ENCODE measurements around the gene PAPSS2.

Gene PAPSS2

DNA sequence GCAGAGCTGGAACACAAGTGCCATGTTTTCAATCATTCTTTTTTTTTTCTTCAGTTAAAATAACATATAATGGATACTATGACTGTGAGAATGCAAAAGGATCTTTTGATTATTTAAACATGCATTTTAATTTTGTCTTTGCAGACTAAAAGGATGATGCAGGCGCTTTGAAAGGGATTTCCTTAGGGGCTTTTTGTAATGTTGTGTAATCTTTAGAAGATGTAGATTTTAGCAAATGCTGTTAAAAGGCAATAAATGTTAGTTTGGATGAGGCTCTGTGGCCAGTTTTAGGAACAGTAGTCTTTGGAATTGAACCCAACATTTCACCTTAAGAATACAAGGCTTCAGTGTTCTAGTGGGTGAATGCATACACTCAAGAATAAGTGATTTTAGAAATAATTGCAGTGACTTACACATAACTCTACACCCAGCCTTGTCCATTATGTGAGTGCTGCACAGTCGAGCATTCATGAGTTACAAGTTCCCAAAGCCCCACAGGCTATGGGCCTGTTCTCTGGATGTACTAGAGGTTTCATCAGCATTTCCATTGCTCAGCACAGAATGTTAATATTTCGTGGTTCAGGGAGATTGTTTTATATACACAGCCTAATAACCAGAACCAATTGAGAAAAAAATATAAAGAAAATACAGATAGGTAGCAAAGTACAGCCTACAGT, 11.6 kb downstream of the PAPSS2 start:
- no peak for DNase-seq (ENCODE audit: low spot score)

DNA sequence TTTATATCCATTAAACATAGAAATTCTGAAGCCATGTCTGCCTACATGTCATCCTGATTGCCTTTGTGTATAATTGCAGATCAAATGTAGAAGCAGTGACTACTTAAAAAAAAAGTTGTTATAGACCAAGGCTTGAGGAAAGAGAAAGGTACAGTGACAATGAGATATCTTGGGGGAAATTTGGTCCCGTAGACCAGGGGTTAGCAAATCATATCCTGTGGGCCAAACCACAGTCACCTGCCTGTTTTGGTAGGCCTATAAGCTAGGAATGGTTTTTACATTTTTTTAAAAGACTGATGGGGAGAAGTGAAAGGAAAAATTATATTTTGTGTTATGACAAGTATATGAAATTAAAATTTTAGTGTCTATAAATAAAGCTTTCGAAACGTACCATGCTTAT, 12.9 kb downstream of the PAPSS2 start:
- DNase-seq (ENCODE audit: low spot score) = no peak

DNA sequence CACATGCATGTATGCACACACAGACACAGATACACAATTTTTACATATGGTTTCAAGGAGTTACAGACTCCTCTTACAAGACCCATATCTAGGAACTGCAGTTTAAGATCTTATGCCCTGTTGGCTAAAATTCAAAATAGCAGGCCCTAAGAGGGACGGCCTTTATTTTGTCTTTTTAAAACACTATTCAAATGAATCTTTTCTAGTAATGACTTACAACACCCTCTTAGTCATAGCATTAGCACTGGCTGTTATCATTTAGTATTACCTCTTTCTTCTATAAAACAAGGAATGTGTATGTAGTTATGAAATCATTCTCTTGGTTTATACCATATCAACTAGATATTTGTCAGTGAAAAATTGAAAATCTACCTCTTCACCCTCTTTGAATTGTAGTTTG, 15.3 kb downstream of the PAPSS2 start:
- no peak for DNase-seq (ENCODE audit: low spot score)

GRCh38 chr10:87675396-87676376, 16.0 kb downstream of the PAPSS2 start:
- no peak for DNase-seq (ENCODE audit: low spot score)

DNA sequence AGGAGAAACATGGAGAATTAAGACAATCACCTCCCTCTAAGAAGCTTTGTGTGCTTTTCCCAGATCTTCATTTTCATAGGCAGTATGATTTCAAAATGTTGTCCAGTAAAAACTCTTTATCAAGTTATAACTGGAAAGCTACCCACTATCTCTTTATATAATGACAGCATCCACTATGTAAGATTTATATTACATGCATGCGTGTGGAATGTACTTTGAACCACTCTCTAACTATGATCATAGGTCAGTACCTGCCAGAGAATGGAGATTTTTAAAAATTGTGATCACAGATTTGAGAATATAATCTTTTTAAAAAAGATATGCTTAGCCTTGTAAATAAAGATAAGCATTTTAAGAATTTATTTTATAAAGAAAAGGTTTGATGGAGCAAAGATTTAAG, 17.9 kb downstream of the PAPSS2 start:
- no peak for DNase-seq (ENCODE audit: low spot score)

DNA sequence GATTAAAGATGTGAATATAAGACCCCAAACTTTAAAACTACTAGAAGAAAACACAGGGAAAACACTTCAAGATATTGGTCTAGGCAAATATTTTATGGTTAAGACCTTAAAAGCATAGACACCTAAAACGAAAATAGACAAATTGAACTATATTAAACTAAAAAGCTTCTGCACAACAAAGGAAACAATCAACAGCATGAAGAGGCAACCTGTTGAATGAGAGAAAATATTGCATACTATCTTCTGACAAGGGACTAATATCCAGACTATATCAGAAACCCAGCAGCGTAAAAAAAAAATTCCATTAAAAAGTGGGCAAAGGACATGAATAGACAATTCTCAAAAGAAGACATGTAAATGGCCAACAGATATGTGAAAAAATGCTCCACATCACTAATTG, 18.6 kb downstream of the PAPSS2 start:
- no peak for DNase-seq (ENCODE audit: low spot score)

- no peak for DNase-seq (ENCODE audit: low spot score)
These were observed 23.7 kb downstream of the PAPSS2 start for GRCh38 chr10:87683356-87683755.

- no peak for DNase-seq (ENCODE audit: low spot score)
These were observed 24.4 kb downstream of the PAPSS2 start for GRCh38 chr10:87684001-87684638.

GRCh38 chr10:87685832-87686574, 26.3 kb downstream of the PAPSS2 start:
- DNase-seq (ENCODE audit: low spot score) = no peak

- DNase-seq (ENCODE audit: low spot score) = no peak
These were observed 31.9 kb downstream of the PAPSS2 start for GRCh38 chr10:87691506-87692070.

DNA sequence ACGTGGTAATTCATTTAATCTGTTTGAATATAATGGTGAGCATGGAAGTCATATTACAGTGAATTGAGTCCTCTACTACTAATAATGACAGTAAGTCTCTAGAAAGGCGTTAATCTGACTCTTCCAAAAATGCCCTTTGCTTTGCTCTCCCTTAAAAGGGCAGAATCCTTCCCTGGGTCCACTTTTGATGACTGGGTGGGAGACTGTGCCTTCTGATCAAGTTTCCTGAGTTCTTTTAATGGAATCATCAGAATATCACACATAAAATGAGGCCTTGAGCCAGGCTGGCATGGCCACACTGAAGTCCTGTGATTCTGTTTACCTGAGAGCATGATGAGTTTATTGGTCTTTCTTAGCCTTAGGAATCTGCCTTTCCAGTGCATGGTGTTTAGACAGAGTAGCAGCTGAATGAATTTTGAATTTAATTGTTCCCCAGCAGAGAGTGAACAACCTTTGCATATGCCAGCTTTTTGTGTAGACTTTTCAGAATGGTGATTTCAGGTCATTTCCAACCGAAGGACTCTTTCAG, 33.3 kb downstream of the PAPSS2 start:
- DNase-seq (ENCODE audit: low spot score) = no peak

- no peak for DNase-seq (ENCODE audit: low spot score)
These were observed 34.5 kb downstream of the PAPSS2 start for GRCh38 chr10:87694011-87694794.

DNA sequence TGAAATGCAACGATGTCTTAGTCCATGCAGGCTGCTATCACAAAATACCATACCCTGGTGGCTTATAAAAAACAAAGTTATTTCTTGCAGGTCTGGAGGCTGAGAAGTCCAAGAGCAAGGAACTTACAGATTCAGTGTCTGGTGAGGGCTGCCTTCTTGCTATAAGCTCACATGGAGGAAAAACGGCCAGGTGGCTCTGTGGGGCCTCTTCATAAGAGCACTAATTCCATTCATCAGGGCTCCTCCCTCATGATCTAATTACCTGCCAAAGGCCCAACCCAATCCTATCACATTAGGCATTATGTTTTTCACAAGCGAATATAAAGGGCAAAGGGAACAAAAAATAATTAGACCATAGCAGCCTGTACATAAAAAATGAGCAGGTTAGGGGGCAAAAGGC, 35.4 kb downstream of the PAPSS2 start:
- DNase-seq (ENCODE audit: low spot score) = no peak

DNA sequence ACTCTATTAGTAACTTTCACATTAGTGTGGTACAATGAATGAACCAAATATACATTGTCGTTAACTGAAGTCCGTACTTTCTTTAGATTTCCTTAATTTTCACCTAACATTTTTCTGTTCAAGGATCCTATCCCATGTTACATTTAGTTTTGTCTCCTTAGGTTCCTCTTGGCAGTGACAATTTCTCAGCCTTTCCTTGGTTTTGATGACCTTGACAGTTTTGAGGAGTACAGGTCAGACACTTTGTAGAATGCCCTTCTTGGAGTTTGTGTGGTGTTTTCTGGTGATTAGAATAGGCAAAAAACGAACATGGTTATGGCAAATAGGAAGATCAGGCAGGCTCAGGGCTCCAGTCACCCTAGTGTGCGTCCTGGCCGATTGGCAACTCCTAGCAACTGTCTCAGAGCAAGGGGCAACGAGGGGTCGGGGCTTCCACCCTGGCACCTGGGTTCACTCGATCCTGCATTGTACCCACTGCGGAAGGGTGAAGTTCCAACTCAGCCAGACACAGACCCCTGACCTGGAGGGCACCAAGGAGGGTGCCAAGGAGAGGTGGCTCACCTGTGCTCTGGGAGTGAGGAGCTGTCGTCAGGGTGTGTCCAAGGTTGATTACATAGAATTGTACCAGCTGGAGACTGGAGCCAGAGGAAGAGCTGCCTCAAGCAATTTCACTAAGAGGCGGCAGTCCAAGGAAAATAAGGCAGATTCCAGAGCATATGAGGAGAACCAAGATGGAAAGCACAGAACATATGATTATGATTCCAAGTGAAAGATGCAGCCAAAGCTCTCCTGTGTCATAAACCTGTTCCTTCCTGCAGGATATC, 37.5 kb downstream of the PAPSS2 start:
- DNase-seq (ENCODE audit: low spot score) = no peak

GRCh38 chr10:87700031-87700796, 40.5 kb downstream of the PAPSS2 start:
- no peak for DNase-seq (ENCODE audit: low spot score)

DNA sequence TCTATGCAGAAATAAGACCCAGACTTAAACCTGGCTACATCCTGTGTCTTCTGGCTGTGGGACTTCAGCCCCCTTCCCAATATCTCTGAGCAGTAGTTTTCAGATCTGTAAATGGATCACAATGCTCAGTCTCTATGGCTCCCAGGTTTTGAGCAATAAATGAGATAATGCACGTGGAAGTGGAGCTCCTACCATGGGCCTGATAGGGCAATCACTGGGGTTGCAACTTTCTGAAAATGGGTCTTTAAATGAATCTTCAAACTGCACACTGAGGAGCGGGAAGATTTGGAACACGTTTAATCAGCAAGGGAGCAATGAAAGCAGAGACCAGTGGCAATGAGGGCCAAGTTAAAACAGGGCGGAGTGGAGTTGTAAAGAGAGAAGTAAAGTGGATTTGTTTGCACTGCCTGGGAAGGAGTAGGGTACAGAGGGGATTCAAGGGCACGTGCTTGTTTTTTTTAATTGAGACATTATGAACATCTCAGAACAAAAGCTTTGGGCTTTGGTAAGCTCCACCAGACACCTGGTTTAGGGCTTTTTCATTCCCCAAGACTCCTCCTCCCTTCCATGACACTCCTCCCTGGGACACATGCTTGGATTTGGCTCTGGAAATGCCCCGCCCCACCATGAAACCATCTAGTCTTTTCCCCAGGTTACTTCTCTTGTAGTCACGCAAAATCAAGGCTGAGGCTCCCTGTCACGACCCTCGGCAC, 42.7 kb downstream of the PAPSS2 start:
- no peak for DNase-seq (ENCODE audit: low spot score)

- DNase-seq (ENCODE audit: low spot score) = no peak
These were observed 43.3 kb downstream of the PAPSS2 start for GRCh38 chr10:87702973-87703294.

GRCh38 chr10:87703771-87704170, 44.1 kb downstream of the PAPSS2 start:
- no peak for DNase-seq (ENCODE audit: low spot score)

DNA sequence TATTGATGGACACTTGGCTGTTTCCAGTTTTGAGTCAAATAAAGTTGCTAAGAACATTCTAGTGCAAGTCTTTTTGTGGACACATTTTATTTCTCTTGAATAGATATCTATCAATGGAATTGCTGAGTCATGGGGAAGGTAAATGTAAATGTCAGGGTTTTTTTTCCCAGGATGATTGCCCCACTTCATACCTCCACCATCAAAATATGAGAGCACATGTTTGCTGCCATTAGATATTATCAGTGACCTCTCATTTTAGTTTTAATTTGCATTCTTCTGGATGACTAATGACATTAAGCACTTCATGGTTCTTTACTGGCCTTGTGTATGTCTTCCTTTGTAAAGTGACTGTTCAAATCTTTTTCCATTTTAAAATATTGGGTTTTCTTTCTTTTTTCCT, 45.7 kb downstream of the PAPSS2 start:
- no peak for DNase-seq (ENCODE audit: low spot score)

Data from HuH-7 (cell line).